WERI-Rb-1 (cell line): ENCODE results near the gene MGAT5.

ENCODE experiments used
- DNase-seq: peaks from one replicate; pipeline ENCODE4 v3.0.0-alpha.2; 2020
- H3K27ac ChIP-seq: fragments of 250-450 bp; sonication (Bioruptor Pico); 2 replicates; pipeline ENCODE4 v1.5.1; 2020; ENCODE audit warnings: mild to moderate bottlenecking, moderate library complexity
- H3K27me3 ChIP-seq: fragments of 250-450 bp; sonication (Bioruptor Pico); 2 replicates; pipeline ENCODE4 v1.5.1; 2021; ENCODE audit warnings: mild to moderate bottlenecking, low read depth, moderate library complexity; ENCODE audit not compliant: insufficient read depth, severe bottlenecking
- H3K36me3 ChIP-seq: fragments of 250-450 bp; sonication (Bioruptor Pico); 2 replicates; pipeline ENCODE4 v1.5.1; 2020; ENCODE audit warnings: mild to moderate bottlenecking, moderate library complexity
- H3K4me3 ChIP-seq: 2 replicates; pipeline ENCODE4 v1.5.1; 2011; ENCODE audit warnings: low read depth, mild to moderate bottlenecking, control low read depth, low read length
- H3K9me3 ChIP-seq: fragments of 250-450 bp; sonication (Bioruptor Pico); 2 replicates; pipeline ENCODE4 v1.5.1; 2021; ENCODE audit warnings: mild to moderate bottlenecking, moderate library complexity; ENCODE audit not compliant: severe bottlenecking
- TF ChIP-seq, protein P1 (sequence below): IDR thresholded peaks from 2 replicates; pipeline ENCODE4 v1.5.1; 2011; ENCODE audit warnings: low read depth, mild to moderate bottlenecking, control low read depth, inconsistent platforms, low read length

Gene MGAT5

GRCh38 chr2:134432435-134432883, 178.6 kb downstream of the MGAT5 start:
- H3K9me3 ChIP-seq = no peaks in the 10 kb centered on the region
- H3K27me3 ChIP-seq = no peaks in the 10 kb centered on the region
- no peak overlapping the region for H3K4me3 ChIP-seq
- H3K36me3 ChIP-seq = peaks cover 62% of the 10 kb centered on the region
- TF ChIP-seq, protein P1, sequence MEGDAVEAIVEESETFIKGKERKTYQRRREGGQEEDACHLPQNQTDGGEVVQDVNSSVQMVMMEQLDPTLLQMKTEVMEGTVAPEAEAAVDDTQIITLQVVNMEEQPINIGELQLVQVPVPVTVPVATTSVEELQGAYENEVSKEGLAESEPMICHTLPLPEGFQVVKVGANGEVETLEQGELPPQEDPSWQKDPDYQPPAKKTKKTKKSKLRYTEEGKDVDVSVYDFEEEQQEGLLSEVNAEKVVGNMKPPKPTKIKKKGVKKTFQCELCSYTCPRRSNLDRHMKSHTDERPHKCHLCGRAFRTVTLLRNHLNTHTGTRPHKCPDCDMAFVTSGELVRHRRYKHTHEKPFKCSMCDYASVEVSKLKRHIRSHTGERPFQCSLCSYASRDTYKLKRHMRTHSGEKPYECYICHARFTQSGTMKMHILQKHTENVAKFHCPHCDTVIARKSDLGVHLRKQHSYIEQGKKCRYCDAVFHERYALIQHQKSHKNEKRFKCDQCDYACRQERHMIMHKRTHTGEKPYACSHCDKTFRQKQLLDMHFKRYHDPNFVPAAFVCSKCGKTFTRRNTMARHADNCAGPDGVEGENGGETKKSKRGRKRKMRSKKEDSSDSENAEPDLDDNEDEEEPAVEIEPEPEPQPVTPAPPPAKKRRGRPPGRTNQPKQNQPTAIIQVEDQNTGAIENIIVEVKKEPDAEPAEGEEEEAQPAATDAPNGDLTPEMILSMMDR = no peak
- DNase-seq = no peak
- H3K27ac ChIP-seq = no peak overlapping the region

DNA sequence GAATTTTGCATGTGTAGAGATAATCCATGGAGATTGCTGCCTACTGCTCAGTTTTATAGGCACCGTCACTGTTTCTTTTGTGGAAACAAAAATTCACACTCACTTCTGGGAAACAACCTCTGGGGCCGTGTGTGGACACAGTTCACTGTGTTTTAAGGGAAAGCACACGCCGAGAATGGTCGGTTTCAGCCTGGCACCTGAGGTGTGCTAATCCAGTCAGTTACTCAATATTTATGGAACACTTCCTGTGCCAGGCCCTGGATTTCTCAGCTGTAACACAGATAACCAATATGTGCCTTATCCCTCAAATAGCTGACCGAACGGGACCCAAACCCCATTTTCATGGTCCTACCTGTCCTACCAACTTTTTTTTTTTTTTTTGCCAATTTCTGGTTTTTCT, 179.6 kb downstream of the MGAT5 start:
- peaks cover 52% of the 10 kb centered on the region for H3K36me3 ChIP-seq
- TF ChIP-seq, protein P1 = no peak
- H3K27ac ChIP-seq = no peak overlapping the region
- no peaks in the 10 kb centered on the region for H3K9me3 ChIP-seq
- no peak for DNase-seq
- no peaks in the 10 kb centered on the region for H3K27me3 ChIP-seq
- H3K4me3 ChIP-seq = no peak overlapping the region

DNA sequence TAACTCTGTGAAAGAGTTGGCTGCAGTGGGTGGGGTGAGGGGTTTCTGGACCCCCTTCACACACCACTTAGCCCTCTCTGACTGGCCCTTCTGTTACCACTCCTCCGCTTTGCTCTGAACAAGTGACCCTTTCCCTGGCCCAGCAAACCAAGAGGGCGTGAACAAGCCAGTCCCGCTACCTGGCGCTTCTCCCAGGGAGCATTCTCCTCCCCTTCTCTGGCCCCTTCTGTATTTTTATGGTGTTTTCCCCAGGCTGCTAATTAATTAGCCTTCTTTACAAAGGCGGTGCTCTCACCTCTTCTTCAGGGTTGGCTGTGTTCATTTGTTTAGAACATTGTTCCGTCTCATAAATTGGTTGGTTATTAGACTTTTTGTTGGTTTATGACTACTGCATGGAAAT, 180.1 kb downstream of the MGAT5 start:
- TF ChIP-seq, protein P1 = no peak
- peaks cover 46% of the 10 kb centered on the region for H3K36me3 ChIP-seq
- DNase-seq = no peak
- no peaks in the 10 kb centered on the region for H3K27me3 ChIP-seq
- H3K4me3 ChIP-seq = no peak overlapping the region
- H3K27ac ChIP-seq = no peak overlapping the region
- no peaks in the 10 kb centered on the region for H3K9me3 ChIP-seq

DNA sequence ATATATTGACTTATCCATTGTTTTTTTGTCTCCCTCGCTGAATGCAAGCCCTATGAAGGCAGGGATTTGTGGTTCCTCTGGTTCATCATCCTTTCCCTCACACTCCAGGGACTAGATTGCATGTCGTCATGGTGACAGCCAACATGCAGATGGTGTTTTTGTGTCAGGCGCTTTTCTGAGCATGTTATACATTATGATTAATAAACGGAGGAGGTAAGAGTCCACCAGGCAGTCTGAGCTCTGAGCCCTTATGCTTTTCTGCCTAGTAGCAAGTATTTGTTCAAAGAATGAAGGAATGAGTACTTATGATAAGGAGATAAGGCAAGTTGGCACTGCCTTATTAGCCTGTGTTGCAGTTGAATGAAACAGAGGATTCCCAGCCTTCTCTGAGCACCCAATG, 181.6 kb downstream of the MGAT5 start:
- TF ChIP-seq, protein P1 = no peak
- DNase-seq = no peak
- no peak overlapping the region for H3K27ac ChIP-seq
- no peaks in the 10 kb centered on the region for H3K27me3 ChIP-seq
- H3K4me3 ChIP-seq = no peak overlapping the region
- H3K36me3 ChIP-seq = peaks cover 37% of the 10 kb centered on the region
- H3K9me3 ChIP-seq = no peaks in the 10 kb centered on the region

- Histone ChIP-seq H3K27ac (no peak overlapping the region), H3K4me3 (no peak overlapping the region), H3K36me3 (peaks cover 33% of the 10 kb centered on the region), H3K27me3 (no peaks in the 10 kb centered on the region), H3K9me3 (no peaks in the 10 kb centered on the region)
- no peak for DNase-seq
- TF ChIP-seq, protein P1 = no peak
Measured at GRCh38 chr2:134435936-134436335, 182.1 kb downstream of the MGAT5 start.

GRCh38 chr2:134436706-134437105, 182.8 kb downstream of the MGAT5 start:
- TF ChIP-seq, protein P1 = no peak
- H3K36me3 ChIP-seq = peaks cover 35% of the 10 kb centered on the region
- DNase-seq = no peak
- H3K4me3 ChIP-seq = no peak overlapping the region
- H3K27me3 ChIP-seq = no peaks in the 10 kb centered on the region
- H3K9me3 ChIP-seq = no peaks in the 10 kb centered on the region
- no peak overlapping the region for H3K27ac ChIP-seq
